CD4-positive, alpha-beta T cell (primary cell): ENCODE data around the gene PRLH. TPM values are rescaled to one million over a fixed set of nuclear protein-coding genes. Genes with fewer than 3 reads are reported as not detected.

Experiments
- ATAC-seq: fragments of 200-7000 bp; cut with Tn5 transposase; one replicate; pipeline ENCODE4 v1.10.0; 2022; ENCODE audit warnings: mild to moderate bottlenecking; ENCODE audit not compliant: poor library complexity
- CTCF ChIA-PET: fragments of 350-600 bp; sonication (Branson Sonifier 250); formaldehyde crosslinking; loops from one replicate; lab custom pipeline; 2021; ENCODE audit warnings: antibody characterized with exemption, inconsistent platforms; lab: Charles Lee
- POLR2A ChIA-PET: fragments of 350-600 bp; sonication (Branson Sonifier 250); formaldehyde crosslinking; loops from one replicate; lab custom pipeline; 2021; ENCODE audit warnings: antibody characterized with exemption, inconsistent platforms; lab: Charles Lee
- DNase-seq, 14 experiments: peaks; one replicate each; pipeline ENCODE4 v3.0.0-alpha.2; 2013 to 2020; ENCODE audit warnings: mixed read lengths in 2 of 14
- H3K27ac ChIP-seq, 2 donors: one replicate each; pipeline versions ENCODE4 v1.5.1 to v1.7.0; 2013; ENCODE audit warnings: low read length in 2 of 2, low read depth in 1 of 2, mild to moderate bottlenecking in 1 of 2
- H3K27me3 ChIP-seq, 2 experiments: 1 replicate in 1 of 2; 2 replicates in 1 of 2; pipeline versions ENCODE4 v1.6.1 to v1.7.0; 2013; ENCODE audit warnings: low read length in 2 of 2, control low read depth in 1 of 2, mild to moderate bottlenecking in 1 of 2, moderate library complexity in 1 of 2; ENCODE audit not compliant: insufficient read depth in 2 of 2, control insufficient read depth in 1 of 2
- H3K36me3 ChIP-seq: one replicate; pipeline ENCODE4 v1.6.1; 2013; ENCODE audit warnings: low read length, control low read depth; ENCODE audit not compliant: insufficient read depth
- H3K4me1 ChIP-seq: one replicate; pipeline ENCODE4 v1.6.1; 2013; ENCODE audit warnings: low read length, control low read depth; ENCODE audit not compliant: insufficient read depth
- H3K4me3 ChIP-seq: one replicate; pipeline ENCODE4 v1.5.1; 2013; ENCODE audit warnings: mild to moderate bottlenecking, low read length, moderate library complexity
- H3K9me3 ChIP-seq, 2 experiments: 1 replicate in 1 of 2; 2 replicates in 1 of 2; pipeline versions ENCODE4 v1.6.1 to v1.7.0; 2013; ENCODE audit warnings: low read length in 2 of 2, mild to moderate bottlenecking in 2 of 2, control low read depth in 1 of 2, moderate library complexity in 1 of 2; ENCODE audit not compliant: control insufficient read depth in 1 of 2, insufficient read depth in 1 of 2
- H3K27ac Mint-ChIP-seq: one replicate; pipeline ENCODE4 v1.8.0; 2020; ENCODE audit warnings: mixed read lengths
- H3K27me3 Mint-ChIP-seq: one replicate; pipeline ENCODE4 v1.8.0; 2021; ENCODE audit warnings: mixed read lengths
- H3K36me3 Mint-ChIP-seq: one replicate; pipeline ENCODE4 v1.8.0; 2021; ENCODE audit warnings: low read depth, mixed read lengths
- H3K4me1 Mint-ChIP-seq: one replicate; pipeline ENCODE4 v1.8.0; 2021; ENCODE audit warnings: low read depth, mixed read lengths
- H3K4me3 Mint-ChIP-seq: one replicate; pipeline ENCODE4 v1.8.0; 2020; ENCODE audit warnings: mild to moderate bottlenecking, mixed read lengths
- H3K9me3 Mint-ChIP-seq: one replicate; pipeline ENCODE4 v1.8.0; 2020; ENCODE audit warnings: mixed read lengths
- intact Hi-C, 2 experiments: fragments of 100-400 bp; cut with DNase I in 1 of 2; cut with micrococcal nuclease in 1 of 2; formaldehyde crosslinking; loops; one replicate each; pipeline versions ENCODE4 v1.15.1 to v1.9.0; 2023 to 2025; cut with DNase I, micrococcal nuclease
- total RNA-seq, 174 experiments: library from RNA in 2 of 174; stranded (reverse) in 2 of 174; gene quantifications; one replicate each; pipeline ENCODE4 v1.2.3 and lab custom pipeline; 2021 to 2026
- TF ChIP-seq, protein P1 (sequence below): fragments of 200-600 bp; IDR thresholded peaks from one replicate; pipeline ENCODE4 v1.8.0; 2022; ENCODE audit warnings: antibody characterized with exemption, mild to moderate bottlenecking

Gene PRLH
- total RNA-seq, 2 experiments from 2014 or later, result not detected

- H3K27ac ChIP-seq, result no peak overlapping the region
- CTCF ChIA-PET, result no interaction called here
These were observed 36.6 kb upstream of the PRLH start for GRCh38 chr2:237529452-237530402.

GRCh38 chr2:237530472-237531433 lies 35.6 kb upstream of the PRLH start:
- Histone ChIP-seq H3K9me3 (no peaks in the 10 kb centered on the region), H3K4me1 (no peaks in the 10 kb centered on the region), H3K4me3 (no peak overlapping the region), H3K27me3 (no peaks in the 10 kb centered on the region), H3K27ac (no peak overlapping the region), H3K36me3 (no peaks in the 10 kb centered on the region)
- CTCF ChIA-PET, result no interaction called here
- intact Hi-C loops, result no loop called here
- ATAC-seq (no peak), DNase-seq (no peak)
- Mint-ChIP-seq H3K27me3 (no peaks in the 10 kb centered on the region), H3K4me1 (no peaks in the 10 kb centered on the region), H3K27ac (no peak overlapping the region), H3K36me3 (no peaks in the 10 kb centered on the region), H3K9me3 (no peaks in the 10 kb centered on the region), H3K4me3 (no peak overlapping the region)
- TF ChIP-seq, protein P1, sequence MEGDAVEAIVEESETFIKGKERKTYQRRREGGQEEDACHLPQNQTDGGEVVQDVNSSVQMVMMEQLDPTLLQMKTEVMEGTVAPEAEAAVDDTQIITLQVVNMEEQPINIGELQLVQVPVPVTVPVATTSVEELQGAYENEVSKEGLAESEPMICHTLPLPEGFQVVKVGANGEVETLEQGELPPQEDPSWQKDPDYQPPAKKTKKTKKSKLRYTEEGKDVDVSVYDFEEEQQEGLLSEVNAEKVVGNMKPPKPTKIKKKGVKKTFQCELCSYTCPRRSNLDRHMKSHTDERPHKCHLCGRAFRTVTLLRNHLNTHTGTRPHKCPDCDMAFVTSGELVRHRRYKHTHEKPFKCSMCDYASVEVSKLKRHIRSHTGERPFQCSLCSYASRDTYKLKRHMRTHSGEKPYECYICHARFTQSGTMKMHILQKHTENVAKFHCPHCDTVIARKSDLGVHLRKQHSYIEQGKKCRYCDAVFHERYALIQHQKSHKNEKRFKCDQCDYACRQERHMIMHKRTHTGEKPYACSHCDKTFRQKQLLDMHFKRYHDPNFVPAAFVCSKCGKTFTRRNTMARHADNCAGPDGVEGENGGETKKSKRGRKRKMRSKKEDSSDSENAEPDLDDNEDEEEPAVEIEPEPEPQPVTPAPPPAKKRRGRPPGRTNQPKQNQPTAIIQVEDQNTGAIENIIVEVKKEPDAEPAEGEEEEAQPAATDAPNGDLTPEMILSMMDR, result no peak
- POLR2A ChIA-PET, result no interaction called here

More at GRCh38 chr2:237529452-237530402, 36.6 kb upstream of the PRLH start:
- Mint-ChIP-seq H3K27me3 (no peaks in the 10 kb centered on the region), H3K36me3 (no peaks in the 10 kb centered on the region), H3K4me1 (no peaks in the 10 kb centered on the region), H3K9me3 (no peaks in the 10 kb centered on the region), H3K27ac (no peak overlapping the region), H3K4me3 (no peak overlapping the region)
- H3K27me3 ChIP-seq, result no peaks in the 10 kb centered on the region
- TF ChIP-seq, protein P1, result no peak
- no peaks in the 10 kb centered on the region for H3K36me3 ChIP-seq
- H3K9me3 ChIP-seq, result no peaks in the 10 kb centered on the region
- H3K4me1 ChIP-seq, result no peaks in the 10 kb centered on the region
- POLR2A ChIA-PET, result no interaction called here
- no peak overlapping the region for H3K4me3 ChIP-seq
- DNase-seq (peak in 1 of 14 experiments; percentile 12), ATAC-seq (no peak)
- intact Hi-C loops, result no loop called here

- TF ChIP-seq, protein P1, result no peak
- DNase-seq (no peak), ATAC-seq (no peak)
- H3K27ac Mint-ChIP-seq, result no peak overlapping the region
- no peaks in the 10 kb centered on the region for H3K4me1 Mint-ChIP-seq
- no peaks in the 10 kb centered on the region for H3K27me3 Mint-ChIP-seq
- ChIA-PET POLR2A (no interaction called here), CTCF (no interaction called here)
- no peak overlapping the region for H3K4me3 ChIP-seq
- intact Hi-C loops, result no loop called here
- H3K27ac ChIP-seq, result no peak overlapping the region
- no peaks in the 10 kb centered on the region for H3K27me3 ChIP-seq
- no peaks in the 10 kb centered on the region for H3K9me3 ChIP-seq
- H3K4me3 Mint-ChIP-seq, result no peak overlapping the region
- H3K36me3 ChIP-seq, result no peaks in the 10 kb centered on the region
- H3K9me3 Mint-ChIP-seq, result no peaks in the 10 kb centered on the region
- no peaks in the 10 kb centered on the region for H3K36me3 Mint-ChIP-seq
- H3K4me1 ChIP-seq, result no peaks in the 10 kb centered on the region
These were observed 34.2 kb upstream of the PRLH start for GRCh38 chr2:237532160-237532559.
